ENCODE data around the gene DNPH1.

The DNPH1 gene

GRCh38 chr6:43196337-43196736, 32.9 kb downstream of the DNPH1 start:
- Histone ChIP-seq H4K20me1 (peaks cover 0 to 3% (median 0%) of the 10 kb centered on the region in 11 experiments; a peak in 1 of 22 replicates), H3K4me2 (no peak overlapping the region), H3K9me3 (replicated peaks in 1 of 11) (no peaks in the 10 kb centered on the region), H3K27me3 (no peaks in the 10 kb centered on the region), H3K4me3 (no peak overlapping the region), H3K9ac (no peak overlapping the region), H3K36me3 (peaks cover 69 to 99% (median 88%) of the 10 kb centered on the region in 11 experiments), H3K27ac (no peak overlapping the region), H3K4me1 (peaks cover 0 to 5% (median 0%) of the 10 kb centered on the region in 10 experiments; a peak in 4 of 20 replicates)
- TF ChIP-seq Cebpa-rat (IDR thresholded peaks at IDR 0.05), result no peak

- Histone ChIP-seq H3K4me2 (no peak overlapping the region), H3K4me3 (no peak overlapping the region), H3K9me3 (replicated peaks in 1 of 11) (no peaks in the 10 kb centered on the region), H3K36me3 (peaks cover 63 to 91% (median 77%) of the 10 kb centered on the region in 11 experiments), H4K20me1 (no peaks in the 10 kb centered on the region), H3K27ac (no peak overlapping the region), H3K27me3 (no peaks in the 10 kb centered on the region), H3K9ac (no peak overlapping the region), H3K4me1 (no peaks in the 10 kb centered on the region)
- no peak for TF ChIP-seq Cebpa-rat (IDR thresholded peaks at IDR 0.05)
Measured at GRCh38 chr6:43193929-43194328, 35.4 kb downstream of the DNPH1 start.

- no peak overlapping the region for H3K9ac ChIP-seq
- H3K4me1 ChIP-seq, result no peaks in the 10 kb centered on the region
- no peaks in the 10 kb centered on the region for H3K9me3 ChIP-seq (replicated peaks in 1 of 11)
- H3K4me2 ChIP-seq, result no peak overlapping the region
- H3K27me3 ChIP-seq, result no peaks in the 10 kb centered on the region
- no peak for TF ChIP-seq Cebpa-rat (IDR thresholded peaks at IDR 0.05)
- no peak overlapping the region for H3K4me3 ChIP-seq
- H4K20me1 ChIP-seq, result no peaks in the 10 kb centered on the region; a peak in 1 of 22 replicates
- H3K36me3 ChIP-seq, result peaks cover 66 to 91% (median 79%) of the 10 kb centered on the region in 11 experiments
- no peak overlapping the region for H3K27ac ChIP-seq
Measured at GRCh38 chr6:43192911-43193310, 36.4 kb downstream of the DNPH1 start.

- no peak overlapping the region for H3K4me3 ChIP-seq
- H3K27me3 ChIP-seq, result no peaks in the 10 kb centered on the region
- H3K9me3 ChIP-seq (replicated peaks in 1 of 11), result peaks cover 0 to 10% (median 0%) of the 10 kb centered on the region in 11 experiments; a peak in 5 of 22 replicates
- peaks cover 0 to 5% (median under 1%) of the 10 kb centered on the region in 10 experiments; a peak in 4 of 20 replicates for H3K4me1 ChIP-seq
- no peak overlapping the region for H3K27ac ChIP-seq
- H3K4me2 ChIP-seq, result no peak overlapping the region
- peaks cover 66 to 91% (median 78%) of the 10 kb centered on the region in 11 experiments for H3K36me3 ChIP-seq
- H3K9ac ChIP-seq, result no peak overlapping the region; a peak in 1 of 22 replicates
- no peak for TF ChIP-seq Cebpa-rat (IDR thresholded peaks at IDR 0.05)
- H4K20me1 ChIP-seq, result no peaks in the 10 kb centered on the region; a peak in 1 of 22 replicates
Measured at GRCh38 chr6:43189776-43190304, 39.4 kb downstream of the DNPH1 start.

- Histone ChIP-seq H3K4me3 (no peak overlapping the region), H4K20me1 (no peaks in the 10 kb centered on the region; a peak in 1 of 22 replicates), H3K9ac (no peak overlapping the region), H3K27me3 (no peaks in the 10 kb centered on the region), H3K4me2 (no peak overlapping the region), H3K9me3 (replicated peaks in 1 of 11) (peaks cover 0 to 10% (median 0%) of the 10 kb centered on the region in 11 experiments; a peak in 5 of 22 replicates), H3K36me3 (peaks cover 63 to 85% (median 73%) of the 10 kb centered on the region in 11 experiments), H3K27ac (no peak overlapping the region), H3K4me1 (peaks cover 11 to 20% (median 14%) of the 10 kb centered on the region in 10 experiments)
- no peak for TF ChIP-seq Cebpa-rat (IDR thresholded peaks at IDR 0.05)
Measured at GRCh38 chr6:43188426-43188825, 40.9 kb downstream of the DNPH1 start.

- peaks cover 17 to 26% (median 20%) of the 10 kb centered on the region in 10 experiments for H3K4me1 ChIP-seq
- H3K9ac ChIP-seq, result no peak overlapping the region
- peaks cover 0 to 10% (median 0%) of the 10 kb centered on the region in 11 experiments; a peak in 5 of 22 replicates for H3K9me3 ChIP-seq (replicated peaks in 1 of 11)
- no peak overlapping the region for H3K27ac ChIP-seq
- H3K4me3 ChIP-seq, result no peak overlapping the region
- TF ChIP-seq Cebpa-rat (IDR thresholded peaks at IDR 0.05), result no peak
- no peaks in the 10 kb centered on the region for H3K27me3 ChIP-seq
- peaks cover 57 to 79% (median 67%) of the 10 kb centered on the region in 11 experiments for H3K36me3 ChIP-seq
- no peak overlapping the region for H3K4me2 ChIP-seq
- H4K20me1 ChIP-seq, result no peaks in the 10 kb centered on the region; a peak in 1 of 22 replicates
Measured at GRCh38 chr6:43187821-43188220, 41.5 kb downstream of the DNPH1 start.

GRCh38 chr6:43186706-43187105, 42.6 kb downstream of the DNPH1 start:
- H4K20me1 ChIP-seq, result no peaks in the 10 kb centered on the region; a peak in 1 of 22 replicates
- no peak overlapping the region for H3K4me2 ChIP-seq
- TF ChIP-seq Cebpa-rat (IDR thresholded peaks at IDR 0.05), result no peak
- H3K27ac ChIP-seq, result no peak overlapping the region
- peaks cover 0 to 10% (median 0%) of the 10 kb centered on the region in 11 experiments; a peak in 5 of 22 replicates for H3K9me3 ChIP-seq (replicated peaks in 1 of 11)
- H3K4me3 ChIP-seq, result no peak overlapping the region
- H3K4me1 ChIP-seq, result peaks cover 23 to 32% (median 26%) of the 10 kb centered on the region in 10 experiments
- peaks cover 46 to 68% (median 57%) of the 10 kb centered on the region in 11 experiments for H3K36me3 ChIP-seq
- H3K9ac ChIP-seq, result no peak overlapping the region
- no peaks in the 10 kb centered on the region for H3K27me3 ChIP-seq

GRCh38 chr6:43186019-43186418, 43.3 kb downstream of the DNPH1 start:
- Histone ChIP-seq H3K9ac (peak overlapping the region in 1 of 11 experiments; percentile 19; a peak in 1 of 22 replicates), H3K36me3 (peaks cover 46 to 65% (median 57%) of the 10 kb centered on the region in 11 experiments), H3K4me2 (no peak overlapping the region)

GRCh38 chr6:43185391-43185985, 43.8 kb downstream of the DNPH1 start:
- Histone ChIP-seq H3K36me3 (peaks cover 46 to 66% (median 57%) of the 10 kb centered on the region in 11 experiments), H3K9me3 (replicated peaks in 1 of 11) (peaks cover 0 to 10% (median 0%) of the 10 kb centered on the region in 11 experiments; a peak in 5 of 22 replicates), H3K27ac (no peak overlapping the region), H3K4me2 (no peak overlapping the region), H3K9ac (peak overlapping the region in 3 of 11 experiments; percentile 5 to 39 (median 19); a peak in 3 of 22 replicates), H3K4me1 (peaks cover 35 to 44% (median 38%) of the 10 kb centered on the region in 10 experiments), H4K20me1 (no peaks in the 10 kb centered on the region; a peak in 1 of 22 replicates), H3K4me3 (no peak overlapping the region), H3K27me3 (no peaks in the 10 kb centered on the region)
- no peak for TF ChIP-seq Cebpa-rat (IDR thresholded peaks at IDR 0.05)

More at GRCh38 chr6:43186019-43186418, 43.3 kb downstream of the DNPH1 start:
- H3K4me1 ChIP-seq, result peaks cover 30 to 38% (median 33%) of the 10 kb centered on the region in 10 experiments
- H3K27ac ChIP-seq, result no peak overlapping the region
- no peak for TF ChIP-seq Cebpa-rat (IDR thresholded peaks at IDR 0.05)
- no peaks in the 10 kb centered on the region for H3K27me3 ChIP-seq
- H3K4me3 ChIP-seq, result no peak overlapping the region
- H3K9me3 ChIP-seq (replicated peaks in 1 of 11), result peaks cover 0 to 10% (median 0%) of the 10 kb centered on the region in 11 experiments; a peak in 5 of 22 replicates
- H4K20me1 ChIP-seq, result no peaks in the 10 kb centered on the region; a peak in 1 of 22 replicates
